HUES64 (cell line): Measurements from ENCODE around the gene AGPAT2.

ENCODE experiments used
- H3K27ac ChIP-seq: 2 replicates; pipeline ENCODE4 v1.7.0; 2013; ENCODE audit warnings: low read depth, low read length, inconsistent platforms
- H3K27me3 ChIP-seq: 2 replicates; pipeline ENCODE4 v1.6.1; 2013; ENCODE audit warnings: mild to moderate bottlenecking, low read length; ENCODE audit not compliant: insufficient read depth
- H3K36me3 ChIP-seq: 2 replicates; pipeline ENCODE4 v1.6.1; 2013; ENCODE audit warnings: mild to moderate bottlenecking, low read length; ENCODE audit not compliant: insufficient read depth
- H3K4me1 ChIP-seq: 2 replicates; pipeline ENCODE4 v1.6.1; 2013; ENCODE audit warnings: mild to moderate bottlenecking, low read length, moderate library complexity; ENCODE audit not compliant: insufficient read depth
- H3K4me3 ChIP-seq: 2 replicates; pipeline ENCODE4 v1.5.1; 2013; ENCODE audit warnings: mild to moderate bottlenecking, low read length, moderate library complexity
- H3K9ac ChIP-seq: 2 replicates; pipeline ENCODE4 v1.6.1; 2013; ENCODE audit warnings: mild to moderate bottlenecking, low read depth, low read length
- H3K9me3 ChIP-seq: 2 replicates; pipeline ENCODE4 v1.6.1; 2013; ENCODE audit warnings: low read depth, low read length; ENCODE audit not compliant: insufficient read depth
- WGBS: fragments of 150-250, 120-280 bp; methylation state at CpG from one replicate; pipeline ENCODE4 v1.1.7; 2013; ENCODE audit warnings: missing lambda C conversion rate; 5-methylcytosine and 5-hydroxymethylcytosine counted together

Gene AGPAT2

DNA sequence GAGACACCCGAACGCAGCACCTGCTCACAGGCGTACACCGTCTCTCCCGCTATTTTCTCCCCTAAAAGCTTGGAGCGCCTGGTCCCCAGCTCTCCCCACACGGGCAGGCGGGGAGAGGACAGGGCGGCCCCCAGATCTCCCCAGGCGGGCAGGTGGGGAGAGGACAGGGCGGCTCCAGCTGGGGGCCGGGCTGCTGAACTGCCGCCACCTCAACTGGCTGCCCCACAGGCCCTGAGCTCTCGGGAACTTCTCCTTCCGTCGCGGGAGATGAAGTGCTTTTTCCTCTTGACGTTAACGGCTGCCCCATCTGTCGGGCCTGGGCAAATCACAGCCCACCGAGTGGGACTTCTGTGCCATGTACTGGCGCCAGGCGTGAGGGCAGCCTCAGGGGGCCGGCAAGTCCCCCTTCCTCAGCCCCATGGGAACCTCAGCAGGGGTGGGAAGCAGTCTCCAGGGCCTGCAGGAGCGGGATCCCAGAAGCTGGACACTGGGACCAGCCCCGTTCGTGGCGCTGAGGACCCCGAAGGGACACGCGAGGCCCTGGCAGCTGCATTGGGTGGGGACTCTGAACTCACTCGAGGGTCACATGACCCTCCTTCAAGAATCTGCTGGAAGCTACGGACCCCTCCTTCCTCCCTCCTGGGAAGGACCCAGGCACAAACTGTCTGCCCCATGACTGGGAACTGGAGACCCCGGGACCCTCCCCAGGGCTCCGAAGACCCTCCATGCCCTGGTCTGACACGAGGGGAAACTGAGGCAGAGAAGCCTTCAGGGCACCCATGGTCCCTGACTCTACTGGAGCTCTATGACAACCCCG, 30.3 kb downstream of the AGPAT2 start:
- Histone ChIP-seq H3K4me1 (no peaks in the 10 kb centered on the region), H3K9ac (no peak overlapping the region), H3K36me3 (no peaks in the 10 kb centered on the region), H3K9me3 (no peaks in the 10 kb centered on the region), H3K27me3 (no peaks in the 10 kb centered on the region), H3K4me3 (no peak overlapping the region), H3K27ac (no peak overlapping the region)
- WGBS: 89% methylated on average over 37 of the region's 37 CpGs

DNA sequence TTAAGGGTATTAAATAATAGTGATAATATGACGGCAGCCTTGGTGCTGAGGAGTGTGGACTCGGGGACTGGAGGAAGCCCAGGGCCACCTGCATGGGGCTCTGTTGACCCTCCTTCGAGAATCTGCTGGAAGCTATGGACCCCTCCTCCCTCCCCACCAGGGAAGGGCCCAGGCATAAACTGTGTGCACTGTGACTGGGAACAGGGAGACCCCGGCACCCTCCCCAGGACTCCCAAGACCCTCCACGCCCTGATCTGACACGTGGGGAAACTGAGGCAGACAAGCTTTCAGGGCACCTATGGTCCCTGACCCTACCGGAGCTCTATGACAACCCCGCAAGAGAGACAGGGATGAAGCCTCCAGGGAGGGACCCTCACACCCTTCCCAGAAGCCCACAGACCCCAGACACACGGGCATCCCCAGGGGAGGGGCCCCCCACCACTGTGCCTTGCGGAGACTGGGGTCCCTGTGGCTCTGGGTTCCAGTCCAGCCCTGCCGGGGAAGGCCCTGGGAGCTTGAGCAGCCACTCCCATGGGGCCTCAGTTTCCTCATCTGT, 31.0 kb downstream of the AGPAT2 start:
- Histone ChIP-seq H3K27ac (no peak overlapping the region), H3K36me3 (no peaks in the 10 kb centered on the region), H3K27me3 (no peaks in the 10 kb centered on the region), H3K4me3 (no peak overlapping the region), H3K9ac (no peak overlapping the region), H3K4me1 (no peaks in the 10 kb centered on the region), H3K9me3 (no peaks in the 10 kb centered on the region)
- 85% methylated on average over 10 of the region's 11 CpGs for WGBS

DNA sequence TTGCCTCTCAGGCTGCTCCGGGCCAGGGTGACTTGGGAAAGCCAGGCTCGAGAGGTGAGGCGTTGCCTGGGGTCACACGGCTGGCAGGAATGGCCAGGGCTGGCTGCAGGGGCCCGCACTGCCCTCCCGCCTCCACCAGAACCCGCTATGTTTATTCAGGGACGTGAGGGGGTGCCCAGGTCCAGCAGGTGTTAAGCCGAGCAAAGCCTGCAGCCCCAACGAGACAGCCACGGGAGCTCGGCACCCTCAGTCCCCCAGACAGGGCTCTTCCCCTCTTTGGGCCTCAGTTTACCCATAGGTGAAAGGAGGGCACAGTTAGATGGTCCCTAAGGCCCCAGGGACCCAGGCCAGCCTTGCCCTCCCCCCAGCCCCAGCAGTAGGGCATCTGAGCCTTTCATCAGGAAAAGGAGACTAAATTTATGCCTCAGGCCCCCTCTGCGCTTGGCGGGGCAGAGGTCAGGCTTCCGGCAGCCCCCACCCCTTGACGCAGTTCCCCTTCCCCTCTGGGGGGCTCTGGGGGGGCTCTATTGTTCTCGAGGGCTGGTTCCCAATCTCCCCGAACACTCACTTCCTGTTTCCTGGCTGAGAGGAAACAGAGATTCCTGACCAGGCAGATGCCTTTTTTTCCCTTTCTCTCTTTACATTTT, 31.6 kb downstream of the AGPAT2 start:
- Histone ChIP-seq H3K4me1 (no peaks in the 10 kb centered on the region), H3K36me3 (no peaks in the 10 kb centered on the region), H3K4me3 (no peak overlapping the region), H3K9ac (no peak overlapping the region), H3K27me3 (no peaks in the 10 kb centered on the region), H3K27ac (no peak overlapping the region), H3K9me3 (no peaks in the 10 kb centered on the region)
- WGBS: 80% methylated on average over 18 of the region's 18 CpGs

DNA sequence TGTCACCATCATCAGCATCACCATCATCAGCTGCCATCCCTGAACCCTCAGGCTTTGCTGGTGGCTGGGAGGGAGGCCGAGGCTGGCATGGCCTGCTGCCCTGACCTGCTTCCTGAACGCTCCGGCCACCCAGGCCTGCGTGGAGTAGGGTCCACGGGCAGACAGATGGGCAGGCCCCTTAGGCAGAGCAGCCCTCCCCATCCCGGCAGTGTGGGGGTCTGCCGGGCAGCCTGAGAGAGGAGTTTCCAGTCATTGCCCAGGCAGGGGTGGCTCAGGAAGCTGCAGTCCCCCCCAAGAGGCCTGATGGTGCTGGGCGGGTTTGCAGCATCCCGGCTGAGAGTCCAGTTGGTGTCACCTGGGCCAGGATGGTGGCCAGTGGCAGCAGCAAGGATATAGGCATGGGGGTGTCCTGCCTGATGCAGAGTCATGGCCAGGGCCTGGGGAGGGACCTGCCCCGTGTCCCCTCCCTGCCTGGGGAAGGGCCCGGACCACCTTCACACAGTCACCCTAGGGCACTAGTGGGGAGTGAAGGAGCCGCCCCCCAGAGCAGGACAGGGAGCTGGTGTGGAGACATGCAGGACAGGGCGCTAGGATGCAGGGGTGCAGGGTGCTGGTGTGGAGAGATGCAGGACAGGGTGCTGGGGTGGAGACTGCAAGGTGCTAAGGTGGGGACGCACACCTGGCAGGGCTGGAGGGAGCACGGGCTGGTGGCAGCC, 32.3 kb downstream of the AGPAT2 start:
- H3K4me3 ChIP-seq: no peak overlapping the region
- no peaks in the 10 kb centered on the region for H3K27me3 ChIP-seq
- no peaks in the 10 kb centered on the region for H3K9me3 ChIP-seq
- H3K9ac ChIP-seq: no peak overlapping the region
- no peaks in the 10 kb centered on the region for H3K36me3 ChIP-seq
- H3K27ac ChIP-seq: no peak overlapping the region
- H3K4me1 ChIP-seq: no peaks in the 10 kb centered on the region
- WGBS: 94% methylated on average over 15 of the region's 15 CpGs

DNA sequence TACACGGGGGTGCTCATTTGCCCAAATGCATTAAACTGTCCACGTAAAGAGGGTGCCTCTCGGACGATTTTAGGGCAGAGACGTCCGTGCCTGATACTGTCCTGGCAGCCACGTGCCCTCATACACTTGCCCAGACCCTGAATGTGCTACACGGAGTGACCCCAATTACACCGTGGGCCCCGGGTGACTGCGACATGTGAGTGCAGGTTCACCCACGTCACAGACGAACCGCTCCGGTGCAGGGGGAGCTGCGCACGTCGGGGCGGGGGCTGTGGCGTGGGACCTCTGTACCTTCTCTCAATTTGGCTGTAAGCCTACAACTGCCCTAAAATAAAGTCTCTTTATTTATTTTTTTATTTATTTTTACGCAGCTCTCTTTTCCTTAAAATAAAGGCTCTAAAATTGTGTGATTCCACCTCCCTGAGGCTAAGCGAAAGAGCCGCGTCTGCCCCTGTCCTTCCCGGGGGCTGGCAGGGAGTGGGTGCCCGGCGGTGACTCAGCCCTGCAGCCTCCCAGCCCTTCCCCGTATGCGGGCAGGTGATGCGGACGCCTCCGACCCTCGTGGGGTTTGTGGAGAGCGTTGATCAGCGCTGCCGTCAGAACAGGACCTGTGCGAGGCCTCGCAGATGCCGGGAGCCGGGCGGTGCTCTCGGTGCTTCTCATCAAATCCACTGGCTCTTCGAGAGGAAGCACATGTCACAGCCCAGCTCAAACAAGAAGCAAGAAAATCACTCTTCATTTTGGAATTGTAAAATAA, 33.8 kb downstream of the AGPAT2 start:
- Histone ChIP-seq H3K4me3 (no peak overlapping the region), H3K27ac (no peak overlapping the region), H3K9ac (no peak overlapping the region), H3K9me3 (no peaks in the 10 kb centered on the region), H3K4me1 (no peaks in the 10 kb centered on the region), H3K27me3 (no peaks in the 10 kb centered on the region), H3K36me3 (no peaks in the 10 kb centered on the region)
- 86% methylated on average over 43 of the region's 43 CpGs for WGBS

DNA sequence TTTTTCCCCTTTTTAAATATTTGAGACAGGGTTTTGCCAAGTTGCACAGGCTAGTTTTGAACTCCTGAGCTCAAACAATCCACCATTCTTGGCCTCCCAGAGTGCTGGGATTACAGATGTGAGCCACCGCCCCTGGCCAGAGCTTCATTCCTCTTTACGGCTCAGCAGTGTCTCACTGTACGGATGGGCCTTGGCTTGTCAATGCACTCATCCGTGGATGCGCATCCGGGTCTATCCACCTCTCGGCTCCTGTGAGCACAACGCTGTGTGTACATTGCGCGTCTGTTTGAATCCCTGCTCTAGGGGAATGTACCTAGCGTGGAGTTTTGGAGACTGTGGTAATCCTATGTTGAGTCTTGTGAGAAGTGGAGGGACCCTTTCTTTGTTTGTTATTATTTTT, 35.4 kb downstream of the AGPAT2 start:
- H3K36me3 ChIP-seq: no peaks in the 10 kb centered on the region
- H3K9me3 ChIP-seq: no peaks in the 10 kb centered on the region
- 95% methylated on average over 11 of the region's 11 CpGs for WGBS
- no peak overlapping the region for H3K9ac ChIP-seq
- no peak overlapping the region for H3K27ac ChIP-seq
- H3K27me3 ChIP-seq: no peaks in the 10 kb centered on the region
- H3K4me3 ChIP-seq: no peak overlapping the region
- H3K4me1 ChIP-seq: no peaks in the 10 kb centered on the region

DNA sequence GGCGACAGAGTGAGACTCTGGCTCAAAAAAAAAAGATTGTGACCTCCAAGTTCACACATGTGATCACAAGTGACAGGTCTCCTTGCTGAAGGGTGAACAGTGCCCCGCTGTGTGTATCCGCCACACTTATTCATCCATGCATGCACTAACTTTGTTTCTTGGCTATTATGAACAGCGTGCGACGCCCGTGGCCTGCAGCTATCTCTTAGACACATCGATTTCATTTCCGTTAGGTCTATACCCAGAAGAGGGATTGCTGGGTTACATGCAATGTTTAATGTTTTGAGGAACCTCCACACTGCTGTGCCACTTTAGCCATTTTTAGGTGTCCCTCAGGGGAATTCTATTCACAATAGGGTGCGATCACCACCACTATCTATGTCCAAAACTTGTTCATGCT, 36.6 kb downstream of the AGPAT2 start:
- H3K4me3 ChIP-seq: no peak overlapping the region
- WGBS: 96% methylated on average over 10 of the region's 10 CpGs
- no peaks in the 10 kb centered on the region for H3K4me1 ChIP-seq

DNA sequence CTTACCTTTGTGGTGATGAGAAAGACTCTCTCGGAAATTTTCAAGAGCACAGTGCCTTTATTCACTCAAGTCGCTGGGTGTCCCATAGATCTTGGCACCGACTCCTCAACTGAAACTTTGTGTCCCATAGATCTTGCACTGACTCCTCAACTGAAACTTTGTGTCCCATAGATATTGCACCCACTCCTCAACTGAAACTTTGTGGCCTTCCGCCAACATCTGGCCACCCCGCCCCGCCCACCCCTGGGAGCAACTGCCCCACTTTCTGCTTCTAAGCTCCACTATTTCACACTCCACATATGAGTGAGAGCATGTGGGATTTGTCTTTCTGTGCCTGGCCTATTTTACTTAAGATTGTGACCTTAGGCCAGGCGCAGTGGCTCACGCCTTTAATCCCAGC, 37.2 kb downstream of the AGPAT2 start:
- no peaks in the 10 kb centered on the region for H3K27me3 ChIP-seq
- 96% methylated on average over 7 of the region's 8 CpGs for WGBS

More for the DNA sequence above, 36.6 kb downstream of the AGPAT2 start:
- H3K36me3 ChIP-seq: no peaks in the 10 kb centered on the region
- no peaks in the 10 kb centered on the region for H3K27me3 ChIP-seq
- no peaks in the 10 kb centered on the region for H3K9me3 ChIP-seq
- no peak overlapping the region for H3K9ac ChIP-seq
- no peak overlapping the region for H3K27ac ChIP-seq

DNA sequence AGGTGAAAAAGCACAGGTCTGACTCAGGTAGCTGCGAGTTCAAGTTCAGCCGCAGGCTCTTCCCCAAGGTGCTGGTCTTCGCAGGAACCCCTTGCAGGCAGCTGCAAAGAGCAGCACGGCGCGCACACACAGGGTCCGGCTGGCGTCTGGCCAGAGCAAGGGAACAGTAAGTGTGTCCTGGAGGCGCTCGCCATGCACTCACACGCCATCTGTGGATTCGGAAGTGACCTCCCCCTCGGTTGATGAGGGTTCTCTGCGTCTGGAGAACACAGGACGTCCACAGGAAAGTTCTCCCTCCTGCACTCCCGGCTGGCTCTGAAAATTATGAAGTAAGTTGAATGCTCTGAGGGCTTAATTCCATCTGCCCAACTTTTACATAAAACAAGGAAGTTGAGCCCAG, 38.5 kb downstream of the AGPAT2 start:
- Histone ChIP-seq H3K9ac (no peak overlapping the region), H3K4me3 (no peak overlapping the region), H3K36me3 (no peaks in the 10 kb centered on the region), H3K27ac (no peak overlapping the region), H3K9me3 (no peaks in the 10 kb centered on the region), H3K27me3 (peaks cover 4% of the 10 kb centered on the region; the same call in 1 of the 2 replicates), H3K4me1 (no peaks in the 10 kb centered on the region)
- WGBS: 88% methylated on average over 16 of the region's 16 CpGs

More for the DNA sequence above, 37.2 kb downstream of the AGPAT2 start:
- no peak overlapping the region for H3K4me3 ChIP-seq
- H3K9me3 ChIP-seq: no peaks in the 10 kb centered on the region
- H3K27ac ChIP-seq: no peak overlapping the region
- H3K36me3 ChIP-seq: no peaks in the 10 kb centered on the region
- no peak overlapping the region for H3K9ac ChIP-seq
- H3K4me1 ChIP-seq: no peaks in the 10 kb centered on the region

DNA sequence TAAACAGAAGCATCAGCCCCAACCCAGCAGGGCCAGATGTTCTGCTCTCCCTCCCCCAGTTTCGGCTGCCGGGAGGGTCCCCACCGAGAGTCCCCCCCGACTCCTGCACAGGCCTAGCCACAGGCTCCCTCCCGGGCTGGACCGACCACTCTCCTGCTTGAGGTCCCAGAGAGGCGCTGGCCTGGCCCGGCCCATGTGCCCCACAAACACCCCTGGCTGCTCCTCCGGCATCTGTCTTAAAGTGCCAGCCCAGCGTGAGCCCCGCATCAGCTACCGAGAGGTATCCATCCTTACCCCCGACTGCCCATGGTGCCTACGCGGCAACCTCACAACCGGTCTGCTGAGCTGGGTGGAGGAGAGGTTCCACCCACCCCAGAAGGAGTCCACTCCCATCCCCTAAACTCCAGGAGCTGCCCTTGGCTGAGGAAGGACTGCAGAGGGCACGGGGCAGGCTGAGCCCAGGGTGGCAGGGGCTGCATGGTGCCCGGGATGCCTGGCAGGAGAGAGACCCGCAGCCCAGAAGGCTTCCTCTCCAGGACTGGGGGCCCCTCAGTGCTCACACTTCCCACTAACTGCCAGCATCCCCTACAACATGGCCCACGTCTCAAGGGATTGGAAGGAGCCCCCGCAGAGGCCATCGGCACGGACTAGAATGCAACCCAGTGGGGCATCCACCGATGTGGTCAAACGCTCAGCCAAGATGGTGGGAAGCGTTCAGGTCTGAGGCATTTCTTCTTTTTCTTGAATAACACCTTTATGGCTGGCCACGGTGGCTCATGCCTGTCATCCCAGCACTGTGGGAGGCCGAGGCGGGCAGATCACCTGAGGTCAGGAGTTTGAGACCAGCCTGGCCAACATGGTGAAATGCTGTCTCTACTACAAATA, 40.2 kb downstream of the AGPAT2 start:
- Histone ChIP-seq H3K9ac (no peak overlapping the region), H3K27ac (no peak overlapping the region; the same call in 1 of the 2 replicates), H3K9me3 (no peaks in the 10 kb centered on the region), H3K27me3 (peaks cover 10% of the 10 kb centered on the region; the same call in 1 of the 2 replicates), H3K4me3 (no peak overlapping the region), H3K4me1 (no peaks in the 10 kb centered on the region), H3K36me3 (no peaks in the 10 kb centered on the region)
- WGBS: 89% methylated on average over 29 of the region's 29 CpGs
